Ovary (tissue), 3 donors: ENCODE results near the gene PA2G4.

ENCODE experiments used
- CTCF ChIP-seq, 3 donors: fragments of 450-650 bp in 2 of 3; fragments of 200-600 bp in 1 of 3; IDR thresholded peaks; one replicate each; pipeline versions ENCODE4 v1.5.1 to v1.8.0; 2016 to 2022; ENCODE audit warnings: antibody characterized with exemption in 3 of 3, mild to moderate bottlenecking in 1 of 3
- EP300 ChIP-seq: sonication (generic); formaldehyde crosslinking; IDR thresholded peaks from one replicate; pipeline ENCODE4 v1.6.1; 2017; ENCODE audit warnings: antibody characterized with exemption
- POLR2A ChIP-seq: fragments of 450-650 bp; IDR thresholded peaks from one replicate; pipeline ENCODE4 v1.6.1; 2017; ENCODE audit warnings: antibody characterized with exemption, mild to moderate bottlenecking, moderate library complexity
- donor health status: DM: no; HTN: no; CAD: no.

- no peak for TF ChIP-seq CTCF (IDR thresholded peaks at IDR 0.05)
- no peak for TF ChIP-seq POLR2A
- TF ChIP-seq EP300, result no peak
Measured at GRCh38 chr12:56080556-56081138, 23.7 kb upstream of the PA2G4 start.
